HCT116 (cell line): ENCODE results near the gene AIF1L. TPM values are rescaled to one million over a fixed set of nuclear protein-coding genes. Genes with fewer than 3 reads are reported as not detected.

Source experiments
- ATAC-seq: fragments of 200-7000 bp; cut with Tn5 transposase; 2 replicates; pipeline ENCODE4 v1.9.1; 2020; ENCODE audit warnings: mild to moderate bottlenecking, moderate library complexity
- BruUV-seq: library from RNA; stranded (reverse); fragments of 400-500 nt; replicated peaks from 2 replicates; lab custom pipeline; 2021; lab: Mats Ljungman, UMichigan
- CTCF ChIA-PET: fragments of 300-600 bp; sonication (Branson Sonifier 250); formaldehyde crosslinking; loops from one replicate; lab custom pipeline; 2021; ENCODE audit warnings: antibody characterized with exemption; lab: Charles Lee
- POLR2A ChIA-PET: fragments of 300-600, 350-600 bp; sonication (Branson Sonifier 250); formaldehyde crosslinking; loops from one replicate; lab custom pipeline; 2021; ENCODE audit warnings: antibody characterized with exemption; lab: Charles Lee
- RAD21 ChIA-PET, 2 experiments: fragments of 300-600 bp; sonication (Branson Sonifier 250); formaldehyde crosslinking; loops; one replicate each; lab custom pipeline; 2023; ENCODE audit warnings: low total read pairs in 2 of 2; ENCODE audit not compliant: uncharacterized antibody in 2 of 2, unreplicated experiment in 2 of 2, low non-redundant PET in 1 of 2; lab: Charles Lee
- DNase-seq: peaks from one replicate; pipeline ENCODE4 v3.0.0-alpha.2; 2010; ENCODE audit warnings: low read depth, low spot score
- H2AFZ ChIP-seq: fragments of 200-600 bp; shearing (Covaris generic), sonication (generic); 2 replicates; pipeline ENCODE4 v1.6.1; 2017; ENCODE audit warnings: low read depth, mixed run types, mixed read lengths, antibody characterized with exemption, low read length; ENCODE audit not compliant: poor library complexity, severe bottlenecking
- H3K27ac ChIP-seq: 2 replicates; pipeline ENCODE4 v1.5.1; 2012; ENCODE audit warnings: low read depth, low read length
- H3K27me3 ChIP-seq: fragments of 200-600 bp; sonication (generic); 2 replicates; pipeline ENCODE4 v1.6.1; 2016; ENCODE audit warnings: mixed run types, low read length, mixed read lengths; ENCODE audit not compliant: insufficient read depth
- H3K36me3 ChIP-seq, 2 experiments: fragments of 200-500 bp in 1 of 2; fragments of 200-600 bp in 1 of 2; sonication (Bioruptor generic) in 1 of 2; sonication (generic) in 1 of 2; 2 replicates each; pipeline versions ENCODE4 v1.5.1 to v1.6.1; 2014 to 2016; ENCODE audit warnings: low read length in 2 of 2, inconsistent platforms in 1 of 2, mixed read lengths in 1 of 2, mixed run types in 1 of 2; ENCODE audit not compliant: insufficient read depth in 2 of 2, control insufficient read depth in 1 of 2
- H3K4me1 ChIP-seq, 2 experiments: fragments of 200-600 bp in 1 of 2; sonication (generic) in 1 of 2; 2 replicates each; pipeline versions ENCODE4 v1.5.1 to v1.6.1; 2012 to 2017; ENCODE audit warnings: low read length in 2 of 2, inconsistent platforms in 1 of 2, mild to moderate bottlenecking in 1 of 2, mixed read lengths in 1 of 2, mixed run types in 1 of 2, moderate library complexity in 1 of 2; ENCODE audit not compliant: insufficient read depth in 2 of 2, control insufficient read depth in 1 of 2
- H3K4me2 ChIP-seq: fragments of 200-600 bp; sonication (generic); 2 replicates; pipeline ENCODE4 v1.6.1; 2017; ENCODE audit warnings: mixed run types, low read length, mixed read lengths
- H3K4me3 ChIP-seq, 2 experiments: fragments of 200-600 bp in 1 of 2; sonication (generic) in 1 of 2; replicated peaks in 1 of 2; 2 replicates each; pipeline ENCODE4 v1.5.1; 2011 to 2016; ENCODE audit warnings: low read length in 2 of 2, control low read depth in 1 of 2, low read depth in 1 of 2, mild to moderate bottlenecking in 1 of 2, mixed read lengths in 1 of 2, mixed run types in 1 of 2
- H3K79me2 ChIP-seq: fragments of 200-600 bp; sonication (generic); 2 replicates; pipeline ENCODE4 v1.6.1; 2017; ENCODE audit warnings: mild to moderate bottlenecking, mixed run types, low read length, moderate library complexity, mixed read lengths; ENCODE audit not compliant: insufficient read depth
- H3K9ac ChIP-seq: fragments of 200-600 bp; sonication (generic); 2 replicates; pipeline ENCODE4 v1.6.1; 2016; ENCODE audit warnings: low read length, mixed read lengths
- H3K9me2 ChIP-seq: fragments of 200-600 bp; sonication (generic), shearing (Covaris generic); 2 replicates; pipeline ENCODE4 v1.6.1; 2017; ENCODE audit warnings: mixed run types, mild to moderate bottlenecking, moderate library complexity; ENCODE audit not compliant: insufficient read depth
- H3K9me3 ChIP-seq, 2 experiments: fragments of 200-500 bp in 1 of 2; fragments of 200-600 bp in 1 of 2; sonication (Bioruptor generic) in 1 of 2; sonication (generic) in 1 of 2; 2 replicates each; pipeline ENCODE4 v1.6.1; 2014 to 2017; ENCODE audit warnings: low read length in 2 of 2, mixed read lengths in 2 of 2, inconsistent platforms in 1 of 2, low read depth in 1 of 2, mild to moderate bottlenecking in 1 of 2, mixed run types in 1 of 2, moderate library complexity in 1 of 2; ENCODE audit not compliant: control insufficient read depth in 1 of 2, insufficient read depth in 1 of 2
- H4K20me1 ChIP-seq: fragments of 200-600 bp; sonication (generic), shearing (Covaris generic); 2 replicates; pipeline ENCODE4 v1.6.1; 2017; ENCODE audit warnings: mixed run types, mild to moderate bottlenecking, moderate library complexity; ENCODE audit not compliant: insufficient read depth
- CEBPB ChIP-seq: IDR thresholded peaks from 2 replicates; pipeline ENCODE4 v1.6.1; 2012; ENCODE audit warnings: low read depth
- CTCF ChIP-seq, 3 experiments: fragments of 200-600 bp in 1 of 3; sonication (generic) in 1 of 3; IDR thresholded peaks in 2 of 3; conservative IDR thresholded peaks in 1 of 3; 2 replicates each; pipeline ENCODE4 v1.5.1; 2012 to 2017; ENCODE audit warnings: low read depth in 2 of 3, low read length in 2 of 3, antibody characterized with exemption in 1 of 3, borderline replicate concordance in 1 of 3, control low read depth in 1 of 3, mild to moderate bottlenecking in 1 of 3, mixed read lengths in 1 of 3, mixed run types in 1 of 3, moderate library complexity in 1 of 3; ENCODE audit not compliant: insufficient read depth in 1 of 3
- EGR1 ChIP-seq: IDR thresholded peaks from 2 replicates; pipeline ENCODE4 v1.6.1; 2012; ENCODE audit warnings: low read depth
- FOSL1 ChIP-seq: IDR thresholded peaks from 2 replicates; pipeline ENCODE4 v1.6.1; 2012; ENCODE audit warnings: low read depth
- MAX ChIP-seq: IDR thresholded peaks from 2 replicates; pipeline ENCODE4 v1.6.1; 2012
- POLR2A ChIP-seq: IDR thresholded peaks from 2 replicates; pipeline ENCODE4 v1.7.0; 2011; ENCODE audit warnings: borderline replicate concordance; ENCODE audit not compliant: insufficient read depth, insufficient read length; ENCODE audit errors: extremely low read depth
- RAD21 ChIP-seq: IDR thresholded peaks from 2 replicates; pipeline ENCODE4 v1.6.1; 2012; ENCODE audit warnings: low read depth, mild to moderate bottlenecking
- SIN3A ChIP-seq: IDR thresholded peaks from 2 replicates; pipeline ENCODE4 v1.6.1; 2012; ENCODE audit warnings: low read depth
- SP1 ChIP-seq: IDR thresholded peaks from 2 replicates; pipeline ENCODE4 v1.6.1; 2012; ENCODE audit warnings: low read depth
- TCF7L2 ChIP-seq: IDR thresholded peaks from 2 replicates; pipeline ENCODE4 v1.7.0; 2011; ENCODE audit warnings: borderline replicate concordance, inconsistent platforms; ENCODE audit not compliant: insufficient read depth, insufficient read length; ENCODE audit errors: extremely low read depth
- YY1 ChIP-seq: IDR thresholded peaks from 2 replicates; pipeline ENCODE4 v1.6.1; 2011; ENCODE audit warnings: low read length, low read depth, moderate library complexity, mild to moderate bottlenecking; ENCODE audit not compliant: insufficient replicate concordance; ENCODE audit errors: extremely low read depth
- ZFX ChIP-seq: fragments of 450-650 bp; IDR thresholded peaks from 2 replicates; pipeline ENCODE4 v1.6.1; 2017
- intact Hi-C: fragments of 100-400 bp; cut with micrococcal nuclease; formaldehyde crosslinking; loops from 2 replicates; pipeline ENCODE4 v1.10.0; 2022
- total RNA-seq: library from RNA; stranded (reverse); gene quantifications from one replicate; pipeline ENCODE4 v1.2.1, GENCODE V29; 2021; ENCODE audit not compliant: unreplicated experiment
- TF ChIP-seq, protein P1 (sequence below): IDR thresholded peaks from 2 replicates; pipeline ENCODE4 v1.6.1; 2012; ENCODE audit warnings: low read depth

AIF1L gene
- total RNA-seq, 1 experiment from 2014 or later: 34.0 TPM

GRCh38 chr9:131098391-131099101, 2.2 kb downstream of the AIF1L start:
- RAD21 ChIA-PET: no interaction called here
- H3K4me1 ChIP-seq: peaks cover 14 to 31% of the 10 kb centered on the region in 2 experiments
- POLR2A ChIA-PET: interaction anchor here (0.6 kb wide), 1 partner anchor 44 kb away, joined by 3 read pairs; no protein-coding TSS in a partner anchor
- ATAC-seq (no peak), DNase-seq (no peak)
- no peak overlapping the region for H3K4me2 ChIP-seq
- TF ChIP-seq SIN3A (no peak), YY1 (no peak), TCF7L2 (no peak), SP1 (no peak), MAX (no peak), RAD21 (no peak)
- no peak overlapping the region for H2AFZ ChIP-seq
- H3K9me3 ChIP-seq: no peaks in the 10 kb centered on the region
- no peaks in the 10 kb centered on the region for H3K36me3 ChIP-seq
- no TSS peak for BruUV-seq
- H3K9me2 ChIP-seq: no peaks in the 10 kb centered on the region
- H3K27me3 ChIP-seq: no peaks in the 10 kb centered on the region
- H3K27ac ChIP-seq: no peak overlapping the region; the same call in 1 of the 2 replicates
- H3K79me2 ChIP-seq: no peaks in the 10 kb centered on the region; the same call in 1 of the 2 replicates
- no peaks in the 10 kb centered on the region for H4K20me1 ChIP-seq
- CTCF ChIA-PET: no interaction called here
- intact Hi-C loops: no loop called here
- H3K9ac ChIP-seq: no peak overlapping the region
- H3K4me3 ChIP-seq: no peak overlapping the region

DNA sequence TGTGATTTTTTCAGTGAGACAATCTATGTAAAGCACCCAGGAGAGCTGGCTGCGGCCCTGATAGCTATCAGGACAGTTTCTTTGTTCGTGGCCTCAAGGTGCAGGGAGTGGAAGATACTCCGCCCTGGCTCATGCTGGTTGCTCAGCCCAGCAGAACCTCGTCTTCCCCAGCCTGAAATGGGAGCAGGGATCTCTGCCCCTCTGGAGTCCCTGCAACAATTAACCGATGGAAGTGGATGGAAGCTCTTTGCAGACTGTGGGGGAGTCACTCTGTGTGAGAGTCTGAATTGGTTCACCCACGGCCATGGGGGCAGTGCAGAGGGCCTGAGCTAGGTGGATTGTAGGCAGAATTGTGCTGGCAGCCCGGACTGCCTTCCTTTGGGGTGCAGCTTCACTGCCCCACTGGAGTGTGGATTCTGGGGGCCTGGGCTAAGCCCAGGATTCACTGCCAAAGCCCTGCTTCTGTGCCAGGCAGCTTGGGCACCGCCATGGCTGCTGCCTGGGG, 2.8 kb downstream of the AIF1L start:
- intact Hi-C loops: no loop called here
- Histone ChIP-seq H3K27me3 (no peaks in the 10 kb centered on the region), H4K20me1 (no peaks in the 10 kb centered on the region), H2AFZ (no peak overlapping the region), H3K4me2 (no peak overlapping the region), H3K27ac (no peak overlapping the region; the same call in 1 of the 2 replicates), H3K9me3 (no peaks in the 10 kb centered on the region), H3K36me3 (no peaks in the 10 kb centered on the region), H3K79me2 (no peaks in the 10 kb centered on the region; the same call in 1 of the 2 replicates), H3K9ac (no peak overlapping the region), H3K4me1 (peaks cover 14 to 31% of the 10 kb centered on the region in 2 experiments), H3K9me2 (no peaks in the 10 kb centered on the region), H3K4me3 (no peak overlapping the region)
- POLR2A ChIA-PET: interaction anchor here (0.6 to 0.7 kb wide), 2 partner anchors 45 to 1123 kb away, joined by 3 read pairs; no protein-coding TSS in a partner anchor
- no peak for DNase-seq
- no TSS peak for BruUV-seq
- no peak for ATAC-seq
- RAD21 ChIA-PET: no interaction called here
- CTCF ChIA-PET: no interaction called here
- TF ChIP-seq EGR1: no peak
- TF ChIP-seq FOSL1: no peak
- no peak for TF ChIP-seq CTCF (IDR thresholded peaks at IDR 0.05 in 2 of 3, conservative IDR thresholded peaks at IDR 0.05 in 1 of 3; ENCODE audit: borderline replicate concordance in 1 of 3, insufficient read depth in 1 of 3, low read depth in 2 of 3, low read length in 2 of 3)
- no peak for TF ChIP-seq SIN3A
- TF ChIP-seq POLR2A: no peak
- TF ChIP-seq, protein P1, sequence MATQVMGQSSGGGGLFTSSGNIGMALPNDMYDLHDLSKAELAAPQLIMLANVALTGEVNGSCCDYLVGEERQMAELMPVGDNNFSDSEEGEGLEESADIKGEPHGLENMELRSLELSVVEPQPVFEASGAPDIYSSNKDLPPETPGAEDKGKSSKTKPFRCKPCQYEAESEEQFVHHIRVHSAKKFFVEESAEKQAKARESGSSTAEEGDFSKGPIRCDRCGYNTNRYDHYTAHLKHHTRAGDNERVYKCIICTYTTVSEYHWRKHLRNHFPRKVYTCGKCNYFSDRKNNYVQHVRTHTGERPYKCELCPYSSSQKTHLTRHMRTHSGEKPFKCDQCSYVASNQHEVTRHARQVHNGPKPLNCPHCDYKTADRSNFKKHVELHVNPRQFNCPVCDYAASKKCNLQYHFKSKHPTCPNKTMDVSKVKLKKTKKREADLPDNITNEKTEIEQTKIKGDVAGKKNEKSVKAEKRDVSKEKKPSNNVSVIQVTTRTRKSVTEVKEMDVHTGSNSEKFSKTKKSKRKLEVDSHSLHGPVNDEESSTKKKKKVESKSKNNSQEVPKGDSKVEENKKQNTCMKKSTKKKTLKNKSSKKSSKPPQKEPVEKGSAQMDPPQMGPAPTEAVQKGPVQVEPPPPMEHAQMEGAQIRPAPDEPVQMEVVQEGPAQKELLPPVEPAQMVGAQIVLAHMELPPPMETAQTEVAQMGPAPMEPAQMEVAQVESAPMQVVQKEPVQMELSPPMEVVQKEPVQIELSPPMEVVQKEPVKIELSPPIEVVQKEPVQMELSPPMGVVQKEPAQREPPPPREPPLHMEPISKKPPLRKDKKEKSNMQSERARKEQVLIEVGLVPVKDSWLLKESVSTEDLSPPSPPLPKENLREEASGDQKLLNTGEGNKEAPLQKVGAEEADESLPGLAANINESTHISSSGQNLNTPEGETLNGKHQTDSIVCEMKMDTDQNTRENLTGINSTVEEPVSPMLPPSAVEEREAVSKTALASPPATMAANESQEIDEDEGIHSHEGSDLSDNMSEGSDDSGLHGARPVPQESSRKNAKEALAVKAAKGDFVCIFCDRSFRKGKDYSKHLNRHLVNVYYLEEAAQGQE: no peak
- TF ChIP-seq ZFX: no peak
- no peak for TF ChIP-seq CEBPB
